HepG2 (cell line): ENCODE data around the gene RPL37. TPM values are rescaled to one million over a fixed set of nuclear protein-coding genes. Genes with fewer than 3 reads are reported as not detected.

ENCODE experiments used
- ATAD3A ChIP-seq: sonication (generic); formaldehyde crosslinking; IDR thresholded peaks from 2 replicates; pipeline ENCODE4 v1.4.0; 2020; ENCODE audit warnings: missing genetic modification reagents
- CCDC6 ChIP-seq: sonication (generic); formaldehyde crosslinking; IDR thresholded peaks from 2 replicates; pipeline ENCODE4 v1.8.1; 2022; ENCODE audit warnings: mild to moderate bottlenecking, missing genetic modification reagents, moderate library complexity
- FIP1L1 ChIP-seq: fragments of 200-400 bp; formaldehyde crosslinking; IDR thresholded peaks from 2 replicates; pipeline ENCODE4 v1.6.1; 2018; ENCODE audit warnings: low read depth, mild to moderate bottlenecking, low read length, moderate library complexity, borderline replicate concordance; ENCODE audit not compliant: insufficient read depth
- KAT7 ChIP-seq: IDR thresholded peaks from 2 replicates; pipeline ENCODE4 v1.6.1; 2018; ENCODE audit warnings: borderline replicate concordance, missing compliant biosample characterization
- MIER3 ChIP-seq: IDR thresholded peaks from 2 replicates; pipeline ENCODE4 v1.6.1; 2016; ENCODE audit warnings: missing compliant biosample characterization, borderline replicate concordance
- PHF20 ChIP-seq: sonication (generic); formaldehyde crosslinking; IDR thresholded peaks from 2 replicates; pipeline ENCODE4 v1.5.0; 2020; ENCODE audit warnings: mild to moderate bottlenecking, missing genetic modification reagents
- POLR2G ChIP-seq: fragments of 200-400 bp; formaldehyde crosslinking; IDR thresholded peaks from 2 replicates; pipeline ENCODE4 v1.6.1; 2018; ENCODE audit warnings: mild to moderate bottlenecking, low read depth, low read length, moderate library complexity
- RBM22 ChIP-seq: fragments of 200-400 bp; formaldehyde crosslinking; optimal IDR thresholded peaks from 2 replicates; pipeline ENCODE3; 2017; ENCODE audit warnings: mild to moderate bottlenecking, low read length, moderate library complexity
- SKIL ChIP-seq: sonication (generic); formaldehyde crosslinking; IDR thresholded peaks from 2 replicates; pipeline ENCODE4 v1.8.0; 2022; ENCODE audit warnings: missing genetic modification reagents, mild to moderate bottlenecking, moderate library complexity, borderline replicate concordance
- SRSF9 ChIP-seq: fragments of 200-400 bp; formaldehyde crosslinking; IDR thresholded peaks from 2 replicates; pipeline ENCODE4 v1.6.1; 2018; ENCODE audit warnings: borderline replicate concordance, mild to moderate bottlenecking, low read depth, low read length; ENCODE audit not compliant: insufficient read depth, poor library complexity, severe bottlenecking
- ZC3H13 ChIP-seq: sonication (generic); formaldehyde crosslinking; IDR thresholded peaks from 2 replicates; pipeline ENCODE4 v1.8.1; 2023; ENCODE audit warnings: mild to moderate bottlenecking, missing genetic modification reagents, moderate library complexity
- ZFP1 ChIP-seq: IDR thresholded peaks from 2 replicates; pipeline ENCODE4 v1.6.1; 2016
- ZNF547 ChIP-seq: sonication (generic); formaldehyde crosslinking; IDR thresholded peaks from 2 replicates; pipeline ENCODE4 v1.5.1; 2020; ENCODE audit warnings: mild to moderate bottlenecking, missing genetic modification reagents
- ZNF614 ChIP-seq: IDR thresholded peaks from 2 replicates; pipeline ENCODE4 v1.6.1; 2018; ENCODE audit warnings: missing biosample characterization, missing genetic modification reagents, inconsistent platforms, borderline replicate concordance
- polyA plus RNA-seq, 8 experiments: library from polyadenylated mRNA; depleted of rRNA in 3 of 8; stranded (reverse) in 7 of 8; unstranded in 1 of 8; fragments of >200 nt; fragmentation: Illumina TruSeq in 4 of 8; extraction: Trizol in 4 of 8; gene quantifications; 2 replicates each; pipeline versions ENCODE4 v1.2.1 to v1.2.3, GENCODE V29; 2011 to 2016; ENCODE audit warnings: low read depth in 4 of 8, missing spikeins in 1 of 8, mixed read lengths in 1 of 8; ENCODE audit not compliant: insufficient read depth in 1 of 8
- total RNA-seq, 5 experiments: library from RNA; depleted of rRNA; stranded (reverse); fragments of >200 nt; fragmentation: Illumina TruSeq; extraction: Trizol; gene quantifications; 2 replicates each; pipeline ENCODE4 v1.2.3, GENCODE V29; 2016; ENCODE audit warnings: low read depth in 1 of 5
- TF ChIP-seq, protein P1 (sequence below): sonication (generic); formaldehyde crosslinking; IDR thresholded peaks from 2 replicates; pipeline ENCODE4 v1.5.1; 2020; ENCODE audit warnings: missing genetic modification reagents, mild to moderate bottlenecking, borderline replicate concordance
- TF ChIP-seq, protein P2 (sequence below): sonication (generic); formaldehyde crosslinking; conservative IDR thresholded peaks from 2 replicates; pipeline ENCODE4 v1.4.0; 2020; ENCODE audit warnings: missing genetic modification reagents
- TF ChIP-seq, protein P3 (sequence below): sonication (generic); formaldehyde crosslinking; IDR thresholded peaks from 2 replicates; pipeline ENCODE4 v1.9.0; 2021; ENCODE audit warnings: missing genetic modification reagents, mild to moderate bottlenecking, borderline replicate concordance
- TF ChIP-seq, protein P4 (sequence below), 2 experiments: sonication (generic) in 1 of 2; formaldehyde crosslinking in 1 of 2; IDR thresholded peaks; 2 replicates each; pipeline versions ENCODE4 v1.4.0 to v1.6.1; 2018 to 2020; ENCODE audit warnings: missing genetic modification reagents in 2 of 2, borderline replicate concordance in 1 of 2, low read depth in 1 of 2, mild to moderate bottlenecking in 1 of 2, missing biosample characterization in 1 of 2

The RPL37 gene
- total and polyA plus RNA-seq, 2 of the 13 experiments (the other 11 are each of a cell fraction or from before 2014, with no cell fraction given): 1,981 to 3,367 TPM

DNA sequence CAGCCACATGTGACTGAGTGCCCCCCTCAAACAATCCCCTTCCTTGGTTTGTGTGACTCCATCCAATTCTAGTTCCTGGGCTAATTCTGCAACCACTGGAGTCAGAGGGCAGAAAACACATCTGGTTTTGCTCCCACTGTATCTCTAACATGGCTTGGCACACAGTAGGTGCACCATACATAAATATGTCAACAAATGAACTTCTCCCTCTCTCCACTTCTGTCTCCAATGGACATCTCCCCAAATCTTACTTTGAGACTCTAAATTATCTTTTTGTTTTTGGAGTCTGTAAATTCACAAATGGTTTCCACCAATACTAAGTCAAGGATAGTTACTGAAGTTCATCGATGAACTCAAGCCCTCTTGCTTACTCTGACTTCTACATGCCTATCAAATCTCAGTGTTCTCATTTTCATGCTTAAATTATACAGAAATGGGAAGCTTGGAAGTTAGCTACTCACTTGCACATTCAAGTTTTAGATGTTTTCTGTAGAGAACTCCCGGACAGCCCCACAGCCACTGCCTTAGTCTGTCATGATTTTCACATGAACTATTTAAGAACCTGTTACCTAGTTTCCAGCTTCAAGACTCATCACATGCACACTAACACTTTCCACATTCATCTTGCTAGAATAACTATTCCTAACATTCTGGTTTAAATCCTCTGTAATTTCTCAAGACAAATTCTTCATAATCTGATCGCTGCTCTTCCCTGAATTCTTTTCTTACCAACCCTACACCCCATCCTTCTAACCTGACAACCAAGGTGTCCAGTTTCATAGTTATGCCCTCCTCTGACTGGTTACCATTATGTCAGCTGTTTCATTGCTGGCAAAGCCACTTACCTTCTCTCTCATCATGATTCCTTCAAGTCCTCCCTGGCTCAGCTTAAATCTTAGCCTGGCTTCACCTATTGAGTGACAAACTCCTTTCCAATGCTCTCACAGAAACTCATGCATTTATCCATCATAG, 6.0 kb downstream of the RPL37 start (continued):
- no peak for TF ChIP-seq PHF20 (CRISPR knock-in tag)
- no peak for TF ChIP-seq SKIL (CRISPR knock-in tag)
- no peak for TF ChIP-seq KAT7
- TF ChIP-seq, protein P1, sequence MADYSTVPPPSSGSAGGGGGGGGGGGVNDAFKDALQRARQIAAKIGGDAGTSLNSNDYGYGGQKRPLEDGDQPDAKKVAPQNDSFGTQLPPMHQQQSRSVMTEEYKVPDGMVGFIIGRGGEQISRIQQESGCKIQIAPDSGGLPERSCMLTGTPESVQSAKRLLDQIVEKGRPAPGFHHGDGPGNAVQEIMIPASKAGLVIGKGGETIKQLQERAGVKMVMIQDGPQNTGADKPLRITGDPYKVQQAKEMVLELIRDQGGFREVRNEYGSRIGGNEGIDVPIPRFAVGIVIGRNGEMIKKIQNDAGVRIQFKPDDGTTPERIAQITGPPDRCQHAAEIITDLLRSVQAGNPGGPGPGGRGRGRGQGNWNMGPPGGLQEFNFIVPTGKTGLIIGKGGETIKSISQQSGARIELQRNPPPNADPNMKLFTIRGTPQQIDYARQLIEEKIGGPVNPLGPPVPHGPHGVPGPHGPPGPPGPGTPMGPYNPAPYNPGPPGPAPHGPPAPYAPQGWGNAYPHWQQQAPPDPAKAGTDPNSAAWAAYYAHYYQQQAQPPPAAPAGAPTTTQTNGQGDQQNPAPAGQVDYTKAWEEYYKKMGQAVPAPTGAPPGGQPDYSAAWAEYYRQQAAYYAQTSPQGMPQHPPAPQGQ (CRISPR knock-in tag): no peak
- TF ChIP-seq, protein P2, sequence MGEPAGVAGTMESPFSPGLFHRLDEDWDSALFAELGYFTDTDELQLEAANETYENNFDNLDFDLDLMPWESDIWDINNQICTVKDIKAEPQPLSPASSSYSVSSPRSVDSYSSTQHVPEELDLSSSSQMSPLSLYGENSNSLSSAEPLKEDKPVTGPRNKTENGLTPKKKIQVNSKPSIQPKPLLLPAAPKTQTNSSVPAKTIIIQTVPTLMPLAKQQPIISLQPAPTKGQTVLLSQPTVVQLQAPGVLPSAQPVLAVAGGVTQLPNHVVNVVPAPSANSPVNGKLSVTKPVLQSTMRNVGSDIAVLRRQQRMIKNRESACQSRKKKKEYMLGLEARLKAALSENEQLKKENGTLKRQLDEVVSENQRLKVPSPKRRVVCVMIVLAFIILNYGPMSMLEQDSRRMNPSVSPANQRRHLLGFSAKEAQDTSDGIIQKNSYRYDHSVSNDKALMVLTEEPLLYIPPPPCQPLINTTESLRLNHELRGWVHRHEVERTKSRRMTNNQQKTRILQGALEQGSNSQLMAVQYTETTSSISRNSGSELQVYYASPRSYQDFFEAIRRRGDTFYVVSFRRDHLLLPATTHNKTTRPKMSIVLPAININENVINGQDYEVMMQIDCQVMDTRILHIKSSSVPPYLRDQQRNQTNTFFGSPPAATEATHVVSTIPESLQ (CRISPR knock-in tag): no peak
- TF ChIP-seq CCDC6 (CRISPR knock-in tag): no peak
- TF ChIP-seq SRSF9: no peak
- no peak for TF ChIP-seq ZNF614 (CRISPR knock-in tag)
- TF ChIP-seq RBM22: peak; percentile 67
- TF ChIP-seq POLR2G: peak; percentile 40
- TF ChIP-seq, protein P3, sequence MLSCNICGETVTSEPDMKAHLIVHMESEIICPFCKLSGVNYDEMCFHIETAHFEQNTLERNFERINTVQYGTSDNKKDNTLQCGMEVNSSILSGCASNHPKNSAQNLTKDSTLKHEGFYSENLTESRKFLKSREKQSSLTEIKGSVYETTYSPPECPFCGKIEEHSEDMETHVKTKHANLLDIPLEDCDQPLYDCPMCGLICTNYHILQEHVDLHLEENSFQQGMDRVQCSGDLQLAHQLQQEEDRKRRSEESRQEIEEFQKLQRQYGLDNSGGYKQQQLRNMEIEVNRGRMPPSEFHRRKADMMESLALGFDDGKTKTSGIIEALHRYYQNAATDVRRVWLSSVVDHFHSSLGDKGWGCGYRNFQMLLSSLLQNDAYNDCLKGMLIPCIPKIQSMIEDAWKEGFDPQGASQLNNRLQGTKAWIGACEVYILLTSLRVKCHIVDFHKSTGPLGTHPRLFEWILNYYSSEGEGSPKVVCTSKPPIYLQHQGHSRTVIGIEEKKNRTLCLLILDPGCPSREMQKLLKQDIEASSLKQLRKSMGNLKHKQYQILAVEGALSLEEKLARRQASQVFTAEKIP (CRISPR knock-in tag): no peak
- TF ChIP-seq, protein P4, sequence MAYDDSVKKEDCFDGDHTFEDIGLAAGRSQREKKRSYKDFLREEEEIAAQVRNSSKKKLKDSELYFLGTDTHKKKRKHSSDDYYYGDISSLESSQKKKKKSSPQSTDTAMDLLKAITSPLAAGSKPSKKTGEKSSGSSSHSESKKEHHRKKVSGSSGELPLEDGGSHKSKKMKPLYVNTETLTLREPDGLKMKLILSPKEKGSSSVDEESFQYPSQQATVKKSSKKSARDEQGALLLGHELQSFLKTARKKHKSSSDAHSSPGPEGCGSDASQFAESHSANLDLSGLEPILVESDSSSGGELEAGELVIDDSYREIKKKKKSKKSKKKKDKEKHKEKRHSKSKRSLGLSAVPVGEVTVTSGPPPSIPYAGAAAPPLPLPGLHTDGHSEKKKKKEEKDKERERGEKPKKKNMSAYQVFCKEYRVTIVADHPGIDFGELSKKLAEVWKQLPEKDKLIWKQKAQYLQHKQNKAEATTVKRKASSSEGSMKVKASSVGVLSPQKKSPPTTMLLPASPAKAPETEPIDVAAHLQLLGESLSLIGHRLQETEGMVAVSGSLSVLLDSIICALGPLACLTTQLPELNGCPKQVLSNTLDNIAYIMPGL (CRISPR knock-in tag; IDR thresholded peaks at IDR 0.05; ENCODE audit: borderline replicate concordance in 1 of 2, low read depth in 1 of 2): no peak
- TF ChIP-seq ATAD3A (CRISPR knock-in tag): no peak
- no peak for TF ChIP-seq MIER3 (CRISPR knock-in tag)
- no peak for TF ChIP-seq ZC3H13 (CRISPR knock-in tag)
- no peak for TF ChIP-seq ZFP1 (CRISPR knock-in tag)
- TF ChIP-seq FIP1L1: no peak
- no peak for TF ChIP-seq ZNF547 (CRISPR knock-in tag)
